ENCODE results near the gene SLC50A1. TPM values are rescaled to one million over a fixed set of nuclear protein-coding genes. Genes with fewer than 3 reads are reported as not detected.

SLC50A1 gene
- total RNA-seq, 1 experiment from 2014 or later, result 24.9 TPM

DNA sequence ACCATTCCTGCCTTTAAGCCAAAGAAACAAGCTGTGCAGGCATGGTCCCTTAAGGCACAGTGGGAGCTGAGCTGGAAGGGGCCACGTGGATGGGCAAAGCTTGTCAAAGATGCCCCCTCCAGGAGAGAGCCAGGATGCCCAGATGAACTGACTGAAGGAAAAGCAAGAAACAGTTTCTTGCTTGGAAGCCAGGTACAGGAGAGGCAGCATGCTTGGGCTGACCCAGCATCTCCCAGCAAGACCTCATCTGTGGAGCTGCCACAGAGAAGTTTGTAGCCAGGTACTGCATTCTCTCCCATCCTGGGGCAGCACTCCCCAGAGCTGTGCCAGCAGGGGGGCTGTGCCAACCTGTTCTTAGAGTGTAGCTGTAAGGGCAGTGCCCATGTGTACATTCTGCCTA, 1.3 kb upstream of the SLC50A1 start:
- peaks cover 19% of the 10 kb centered on the region for H3K23me2 ChIP-seq (ENCODE audit: insufficient read length, low read depth, low read length, poor library complexity, severe bottlenecking)
- Mint-ChIP-seq H3K36me3 (ENCODE audit: insufficient read depth in 1 of 3, low read depth in 3 of 3) (peaks cover 16 to 28% (median 19%) of the 10 kb centered on the region in 3 experiments), H3K27ac (peak overlapping the region in 1 of 3 experiments; percentile 20; a peak in 1 of 7 replicates), H3K27me3 (ENCODE audit: low read depth) (peaks cover 28% of the 10 kb centered on the region), H3K4me3 (peak overlapping the region; percentile 93), H3K9me3 (no peaks in the 10 kb centered on the region), H3K4me1 (peaks cover 33 to 34% of the 10 kb centered on the region in 2 experiments)
- no peak overlapping the region for H4K5ac ChIP-seq (ENCODE audit: insufficient read length, low read depth, low read length)
- TF ChIP-seq CTCF (conservative IDR thresholded peaks at IDR 0.05), result no peak
- peak overlapping the region; percentile 97 for H3K4me2 ChIP-seq (ENCODE audit: insufficient read depth, insufficient read length, low read length)
- H2AK5ac ChIP-seq (ENCODE audit: insufficient read length, low read length), result no peak overlapping the region
- no peak overlapping the region for H3K18ac ChIP-seq (ENCODE audit: insufficient read length, low read depth, low read length)
- no peak overlapping the region for H3K27ac ChIP-seq (ENCODE audit: insufficient read length, low read depth, low read length)
- H3K56ac ChIP-seq (ENCODE audit: insufficient read length, low read depth, low read length), result no peak overlapping the region
- no peak overlapping the region for H3K4ac ChIP-seq (ENCODE audit: low read depth, low read length)
- 0 out of 2 replicates have a peak, but pooled peaks cover 3% of the 10 kb centered on the region for H3K79me2 ChIP-seq (ENCODE audit: insufficient read depth, low read length)
- H4K8ac ChIP-seq (replicated peaks; ENCODE audit: insufficient read length, low read depth, low read length), result no peak overlapping the region
- no peaks in the 10 kb centered on the region for H3K79me1 ChIP-seq (ENCODE audit: insufficient read depth, low read depth, low read length, poor library complexity, severe bottlenecking)
- H3K27me3 ChIP-seq (ENCODE audit: insufficient read depth, low read length), result no peaks in the 10 kb centered on the region
- no peak overlapping the region for H2BK12ac ChIP-seq (ENCODE audit: insufficient read length, low read depth, low read length)
- H2BK20ac ChIP-seq (ENCODE audit: low read depth, low read length, poor library complexity, severe bottlenecking), result no peak overlapping the region
- H3K4me1 ChIP-seq (ENCODE audit: insufficient read depth, low read length), result no peaks in the 10 kb centered on the region; the same call in 1 of the 2 replicates
- H2AFZ ChIP-seq (ENCODE audit: low read length), result no peak overlapping the region
- no peak overlapping the region for H3K9ac ChIP-seq (ENCODE audit: extremely low read depth, insufficient read length, low read length)
- no peak overlapping the region for H4K91ac ChIP-seq (ENCODE audit: insufficient read length, low read depth, low read length)
- H3K23ac ChIP-seq (ENCODE audit: insufficient read length, low read depth, low read length), result no peak overlapping the region
- DNase-seq, result no peak
- H3T11ph ChIP-seq (ENCODE audit: low read length), result no peak overlapping the region
- H3K9me3 ChIP-seq (ENCODE audit: control insufficient read depth, low read depth, low read length), result no peaks in the 10 kb centered on the region
- H2BK15ac ChIP-seq (ENCODE audit: low read depth, low read length), result no peak overlapping the region
- no peak overlapping the region for H2BK5ac ChIP-seq (ENCODE audit: insufficient read length, low read length)
- no peak overlapping the region for H3K14ac ChIP-seq (ENCODE audit: insufficient read depth, low read length)
- no peaks in the 10 kb centered on the region for H4K20me1 ChIP-seq (ENCODE audit: control insufficient read depth, insufficient read depth, insufficient read length)
- H2BK120ac ChIP-seq (ENCODE audit: low read depth, low read length, poor library complexity, severe bottlenecking), result no peak overlapping the region
- no CpG with 5 or more reads among the region's 1 CpG for WGBS (ENCODE audit: extremely low coverage, insufficient read length, low lambda C conversion rate)
